Kidney capillary endothelial cell (primary cell): ENCODE data around the gene FRMD3.
A peak's percentile ranks its signal among the peaks of the same experiment; 100 is the strongest.

Experiments
- DNase-seq: peaks from one replicate; pipeline ENCODE4 v3.0.0-alpha.2; 2018; ENCODE audit warnings: low spot score

The FRMD3 gene

DNA sequence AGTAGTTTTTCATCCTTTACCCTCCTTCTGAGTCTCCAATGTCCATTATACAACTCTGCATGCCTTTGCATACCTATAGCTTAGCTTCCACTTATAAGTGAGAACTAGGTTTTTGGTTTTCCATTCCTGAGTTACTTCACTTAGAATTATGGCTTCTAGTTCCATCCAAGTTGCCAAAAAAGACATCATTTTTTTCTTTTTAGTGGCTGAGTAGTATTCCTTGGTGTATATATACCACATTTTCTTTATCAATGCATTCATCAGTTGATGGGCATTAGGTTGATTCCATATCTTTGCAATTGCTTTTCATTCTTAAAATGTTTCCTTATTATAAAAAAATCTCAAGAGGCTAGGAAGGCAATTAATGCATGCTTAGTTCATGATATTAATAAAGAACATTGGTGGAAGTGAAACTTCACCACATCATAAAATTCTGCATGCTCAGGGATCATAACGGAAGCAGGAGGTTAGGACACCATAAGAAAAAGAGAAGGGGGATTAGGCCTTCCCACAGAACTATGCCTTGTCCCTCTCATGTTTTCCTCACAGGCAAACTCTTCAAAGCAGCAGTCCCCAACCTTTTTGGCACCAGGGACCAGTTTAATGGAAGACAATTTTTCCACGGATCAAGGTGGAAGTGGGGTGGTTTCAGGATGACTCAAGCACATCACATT, 105.2 kb downstream of the FRMD3 start:
- DNase-seq, result no peak

DNA sequence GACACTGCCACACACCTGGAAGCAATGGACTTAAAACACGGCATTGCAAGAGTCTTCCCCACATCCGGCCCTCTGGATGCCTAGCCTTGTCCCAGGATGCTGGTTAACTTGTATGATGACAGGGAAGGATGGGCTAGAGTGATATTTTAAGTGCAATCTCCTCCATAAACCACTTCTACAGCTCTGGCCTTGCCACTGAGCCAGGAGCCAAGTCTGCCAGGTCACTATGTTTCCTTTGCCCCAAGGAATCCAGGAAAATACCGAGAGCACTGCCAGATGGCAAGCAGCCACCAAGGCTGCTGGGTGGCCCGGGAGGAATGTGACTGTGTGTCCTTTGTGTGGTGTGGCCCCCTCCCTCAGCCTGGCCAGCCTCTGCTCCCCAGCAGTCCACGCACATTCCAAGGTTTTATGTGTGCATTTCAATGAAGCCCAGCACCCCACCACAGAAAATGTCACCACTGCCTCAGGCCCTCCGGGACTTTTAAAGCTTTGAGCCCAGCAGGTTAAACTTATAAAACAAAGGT, 106.0 kb downstream of the FRMD3 start:
- DNase-seq, result no peak

DNA sequence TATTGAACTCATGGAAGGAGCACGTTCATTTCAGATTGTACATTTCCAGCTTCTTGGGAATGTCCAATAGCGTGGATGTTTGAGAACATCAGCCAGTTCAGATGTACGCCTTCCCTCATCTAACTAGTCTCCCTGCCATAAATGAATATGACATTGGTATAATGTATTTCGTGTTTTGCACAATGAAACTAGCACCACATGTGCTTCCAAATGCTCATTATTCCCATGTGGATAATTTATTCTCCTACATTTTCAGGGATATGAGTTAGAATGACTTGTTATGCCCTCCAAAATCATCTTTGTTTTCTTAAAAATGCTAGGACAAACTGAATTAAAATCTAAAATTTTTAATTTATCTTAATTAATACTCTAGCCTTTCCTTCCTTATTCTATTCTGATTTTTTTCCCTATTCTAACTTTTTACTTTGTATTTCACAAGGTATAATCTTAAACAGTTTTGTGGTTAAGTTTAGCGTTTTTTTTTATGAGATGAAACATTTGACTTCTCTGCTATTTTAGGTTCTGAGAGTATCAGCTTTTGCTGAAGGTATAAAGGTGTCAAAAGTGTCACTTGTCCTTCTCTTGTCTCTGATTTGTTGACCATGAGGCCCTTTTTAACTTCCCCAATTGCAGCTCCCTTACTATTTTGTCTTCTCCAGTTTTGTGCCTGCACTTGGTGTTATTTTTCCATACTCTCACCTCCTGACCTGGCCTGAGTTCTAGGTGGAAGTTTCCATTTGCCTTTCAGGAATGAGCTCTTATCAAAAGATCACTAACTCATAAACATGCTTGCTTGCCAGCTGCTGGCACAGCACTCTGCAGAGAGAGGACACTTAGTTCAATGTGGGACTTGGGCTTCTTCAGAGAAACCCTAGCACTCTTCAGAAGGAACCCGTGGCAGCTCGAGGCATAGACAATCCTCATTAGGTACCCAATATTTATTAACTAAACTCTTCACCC, 106.8 kb downstream of the FRMD3 start:
- no peak for DNase-seq

DNA sequence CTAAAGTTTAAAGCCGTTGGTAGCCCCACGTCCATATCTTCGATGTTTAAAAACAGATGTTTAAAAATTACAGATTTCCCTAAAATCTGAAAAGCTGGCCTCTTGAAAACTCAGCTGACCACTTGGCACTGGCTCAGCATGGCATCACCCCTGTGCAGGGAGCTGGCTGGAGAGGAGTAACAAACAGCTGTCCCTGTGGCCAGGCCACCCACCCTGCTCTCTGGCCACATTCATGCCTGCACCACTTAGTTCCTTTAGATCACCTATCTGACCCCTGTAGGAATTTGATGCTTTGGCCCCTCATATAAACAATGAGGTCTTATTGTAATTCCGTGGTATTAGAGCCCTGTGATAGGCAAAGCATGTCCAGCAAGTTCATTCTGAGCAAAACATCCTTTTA, 107.5 kb downstream of the FRMD3 start:
- DNase-seq, result no peak

DNA sequence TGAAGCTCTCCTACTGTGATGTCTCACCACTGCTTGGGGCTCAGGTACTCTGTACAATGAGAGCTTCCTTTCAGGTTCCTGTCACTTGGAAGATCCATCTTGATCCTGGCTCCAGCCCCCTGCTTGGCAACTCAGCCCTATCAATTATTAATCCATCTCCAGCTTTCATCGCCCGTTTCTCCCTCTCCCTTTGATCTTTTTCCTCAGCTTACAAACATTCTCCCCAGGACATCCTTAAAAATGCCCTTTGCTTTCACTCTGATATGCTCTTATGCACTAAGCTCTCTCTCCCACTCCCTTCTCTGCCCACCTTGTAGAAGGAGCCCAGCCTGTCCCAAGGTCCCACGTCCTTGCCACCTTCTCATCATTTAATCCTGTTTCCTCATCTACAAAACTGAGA, 109.0 kb downstream of the FRMD3 start:
- no peak for DNase-seq

DNA sequence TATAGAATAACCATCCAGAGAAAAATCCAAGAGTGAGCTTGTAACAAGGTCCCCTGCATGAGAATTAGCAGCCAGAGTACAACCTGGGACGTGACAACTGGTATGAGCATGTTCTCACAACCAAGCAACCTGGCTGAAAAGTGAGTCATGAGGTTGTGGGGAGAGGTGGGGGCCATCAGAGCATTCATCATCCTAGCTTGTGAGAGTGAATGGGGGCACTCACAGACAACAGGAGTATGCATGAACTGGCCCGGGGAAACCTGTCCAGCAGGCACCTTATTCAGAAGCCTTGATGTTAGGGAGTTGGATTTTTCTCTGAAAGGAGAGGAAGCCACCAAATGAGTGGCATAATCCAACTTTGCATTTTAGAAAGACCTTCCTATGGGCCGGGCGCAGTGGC, 113.0 kb downstream of the FRMD3 start:
- DNase-seq, result no peak

DNA sequence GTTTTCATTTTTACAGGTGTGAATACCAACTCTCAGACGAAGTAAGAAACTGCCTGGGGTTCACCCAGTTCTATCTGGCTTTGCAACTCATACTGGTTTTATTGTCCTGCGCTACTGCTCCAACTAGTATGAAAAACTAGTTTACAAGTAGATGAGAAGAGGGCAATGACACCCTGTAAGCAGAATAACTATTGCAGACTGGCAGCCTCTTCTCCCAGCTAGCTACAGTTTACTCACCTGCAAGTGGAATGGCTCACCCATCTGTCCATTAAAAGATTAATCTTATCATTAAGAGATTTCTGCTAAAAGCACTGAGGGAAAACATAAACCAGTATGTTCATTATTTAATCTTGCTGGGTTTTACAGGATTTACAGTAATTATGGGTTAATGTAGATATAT, 113.4 kb downstream of the FRMD3 start:
- DNase-seq, result no peak

DNA sequence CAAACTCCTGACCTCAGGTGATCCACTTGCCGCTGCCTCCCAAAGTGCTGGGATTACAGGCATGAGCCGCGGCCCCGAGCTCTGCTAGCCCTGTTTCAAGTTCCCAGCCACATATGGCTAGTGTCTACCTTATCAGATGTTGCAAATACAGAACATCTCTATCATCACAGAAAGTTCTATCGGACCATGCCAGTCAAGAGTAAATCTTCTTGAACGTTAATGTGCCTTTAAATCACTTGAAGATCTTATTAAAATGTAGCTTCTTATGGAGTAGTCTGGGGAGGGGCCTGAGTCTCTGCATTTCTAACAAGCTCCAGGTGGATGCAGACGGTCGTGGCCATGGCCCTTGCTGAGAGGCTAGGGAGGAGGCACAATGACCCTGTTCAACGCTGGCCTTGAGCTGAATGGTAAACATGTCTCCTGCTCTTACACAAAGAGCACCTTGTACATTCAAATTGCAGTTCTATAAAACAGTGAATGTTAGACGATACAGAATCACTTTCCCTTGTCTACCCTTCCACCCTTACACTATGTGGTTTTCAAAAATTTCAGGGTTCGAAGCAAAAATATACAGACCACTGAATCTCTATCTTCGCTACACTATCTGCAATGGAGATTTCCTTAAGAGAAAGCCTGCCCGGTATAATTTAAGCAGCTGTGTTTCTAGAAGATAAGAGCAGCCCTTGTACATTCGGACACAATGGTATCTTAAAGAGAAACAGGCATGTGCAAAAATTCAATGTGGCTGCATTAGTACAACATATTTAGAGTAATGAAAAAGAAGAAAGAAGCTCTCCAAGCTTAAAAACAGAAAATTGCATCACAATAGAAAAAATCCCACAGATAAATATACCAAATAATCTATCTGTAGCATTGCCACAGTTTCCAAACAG, 114.1 kb downstream of the FRMD3 start:
- no peak for DNase-seq

DNA sequence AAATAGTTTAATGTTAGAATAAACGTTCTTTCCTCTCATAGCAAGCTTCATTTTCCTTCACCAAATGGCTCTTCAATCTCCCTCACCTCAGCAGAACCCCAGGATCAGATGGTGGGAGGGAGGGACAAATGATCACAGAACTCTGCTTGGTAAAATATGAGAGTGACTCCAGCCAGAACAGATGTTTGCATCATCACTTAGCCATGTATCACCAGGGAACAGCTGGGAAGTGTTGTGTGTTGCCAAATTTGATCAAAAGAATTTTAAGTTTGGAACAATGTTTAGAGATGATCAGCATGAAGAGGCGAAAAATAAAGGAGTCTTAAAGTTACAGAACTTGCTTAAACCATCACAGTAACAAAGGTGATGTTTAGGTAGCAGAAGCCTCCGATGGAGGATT, 115.7 kb downstream of the FRMD3 start:
- no peak for DNase-seq

DNA sequence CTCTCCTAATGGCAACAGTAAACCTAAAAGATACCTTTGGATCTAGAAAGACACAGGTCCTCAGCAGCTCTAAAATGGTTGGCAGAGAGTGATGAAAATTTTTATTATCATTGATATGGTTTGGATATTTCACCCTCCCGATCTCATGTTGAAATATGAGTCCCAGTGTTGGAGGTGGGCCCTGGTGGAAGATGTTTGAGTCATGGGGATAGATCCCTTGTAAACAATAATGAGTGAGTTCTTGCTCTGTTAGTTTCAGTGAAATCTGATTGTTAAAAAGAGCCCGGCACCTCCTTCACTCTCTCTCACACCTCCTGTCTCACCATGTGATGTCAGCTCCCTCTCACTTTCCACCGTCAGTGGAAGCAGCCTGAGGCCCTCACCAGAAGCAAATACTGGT, 117.7 kb downstream of the FRMD3 start:
- no peak for DNase-seq

DNA sequence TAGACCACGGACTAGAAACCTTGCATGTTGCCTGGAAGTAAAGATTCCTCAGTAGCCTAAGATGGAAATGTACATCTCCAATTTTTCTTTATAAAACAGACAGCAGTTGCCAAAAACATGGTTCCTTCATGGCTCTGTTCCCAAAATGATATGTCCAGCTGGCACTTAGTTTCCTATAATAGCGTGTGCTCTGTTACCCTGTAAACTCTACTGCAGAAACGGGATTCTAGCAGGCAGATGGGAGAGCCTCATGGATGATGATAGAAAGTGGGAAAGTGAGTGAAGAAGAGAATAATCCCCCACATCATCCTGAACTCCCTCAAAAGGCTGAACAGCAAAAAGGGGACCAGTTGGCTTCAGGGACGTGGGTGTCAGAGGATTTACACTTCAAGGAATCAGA, 118.2 kb downstream of the FRMD3 start:
- DNase-seq, result no peak

DNA sequence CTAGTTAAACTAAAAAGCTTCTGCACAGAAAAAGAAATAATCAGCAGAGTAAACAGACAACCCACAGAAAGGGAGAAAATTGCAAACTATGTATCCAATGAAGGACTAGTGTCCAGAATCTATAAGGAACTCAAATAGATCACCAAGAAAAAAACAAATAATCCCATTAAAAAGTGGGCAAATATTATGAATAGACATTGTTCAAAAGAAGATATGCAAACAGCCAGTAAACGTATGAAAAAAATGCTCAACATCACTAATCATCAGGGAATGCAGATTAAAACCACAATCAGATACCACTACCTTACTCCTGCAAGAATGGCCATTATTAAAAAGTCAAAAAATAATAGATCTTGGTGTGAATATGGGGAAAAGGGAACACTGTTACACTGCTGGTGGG, 119.9 kb downstream of the FRMD3 start:
- DNase-seq, result no peak

DNA sequence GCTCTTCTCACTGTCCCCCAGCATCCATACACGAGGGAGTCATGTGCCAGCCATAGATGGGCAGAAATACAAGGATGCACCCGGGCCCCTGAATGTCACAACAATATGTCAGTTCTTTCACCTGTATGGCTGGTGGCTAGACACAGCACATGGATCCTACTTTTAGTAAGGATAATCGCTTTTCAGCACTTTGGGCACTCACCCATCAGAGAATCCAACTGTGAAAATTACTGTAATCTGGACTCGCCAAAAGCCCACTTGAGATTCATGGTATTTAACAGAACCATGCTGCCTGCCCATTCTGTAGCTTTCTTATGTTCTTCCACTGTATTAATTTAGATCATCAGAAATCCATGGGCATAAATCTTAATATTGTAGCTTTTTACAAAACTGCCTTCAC, 124.8 kb downstream of the FRMD3 start:
- no peak for DNase-seq

DNA sequence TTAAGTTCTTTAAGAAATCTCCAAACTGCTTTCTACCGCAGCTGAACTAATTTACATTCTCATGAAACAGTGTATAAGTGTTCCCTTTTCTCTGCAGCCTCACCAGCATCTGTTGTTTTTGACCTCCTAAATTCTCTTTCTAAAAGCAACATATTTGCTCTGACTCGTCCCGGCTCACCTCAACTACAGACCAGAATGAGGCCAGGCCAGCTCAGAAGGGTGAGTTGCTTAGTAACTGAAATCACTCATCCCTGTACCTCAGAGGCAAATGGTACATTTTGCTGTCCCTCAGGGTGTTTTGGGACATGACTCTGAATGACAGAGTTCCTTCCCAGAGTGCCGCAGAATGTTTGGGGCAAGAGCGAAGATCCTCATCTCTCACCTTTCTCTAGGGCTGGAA, 127.5 kb downstream of the FRMD3 start:
- no peak for DNase-seq

DNA sequence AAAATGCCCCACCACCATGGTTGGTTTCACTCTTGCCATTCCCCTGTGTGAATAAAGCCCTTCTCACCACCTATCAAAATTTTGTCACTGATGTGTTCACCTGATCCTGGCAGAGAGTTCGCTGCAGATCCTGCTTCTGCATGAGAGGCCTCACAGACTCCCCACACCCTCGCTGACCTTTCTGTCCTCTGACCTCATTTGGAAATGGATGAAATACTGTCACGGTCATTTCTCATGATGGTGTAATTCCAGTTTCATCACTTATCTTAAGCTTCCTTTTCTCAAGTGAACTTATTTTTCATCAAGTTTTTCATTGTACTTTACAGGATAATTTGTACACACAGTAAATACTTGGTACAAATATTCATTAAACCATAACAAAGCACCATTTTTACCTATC, 131.3 kb downstream of the FRMD3 start:
- DNase-seq, result no peak

DNA sequence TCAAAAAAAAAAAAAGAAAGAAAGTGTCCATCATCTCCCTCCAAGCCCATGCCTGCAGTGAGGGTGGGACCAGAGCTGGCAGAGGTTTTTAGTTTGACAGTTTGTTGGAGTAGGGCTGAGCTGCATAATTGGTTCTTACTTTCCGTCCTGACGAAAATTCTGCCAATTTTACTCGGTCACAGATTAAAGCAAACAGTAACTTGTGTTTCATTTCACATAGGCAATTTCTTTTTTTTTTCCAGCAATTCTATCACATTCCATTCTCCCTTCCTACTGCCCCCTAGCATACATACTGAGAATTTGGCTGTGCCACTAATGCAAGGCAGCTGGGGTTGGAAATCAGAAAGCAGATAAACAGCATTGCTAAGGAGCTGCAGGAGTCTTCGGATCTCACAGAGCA, 132.4 kb downstream of the FRMD3 start:
- DNase-seq, result no peak

DNA sequence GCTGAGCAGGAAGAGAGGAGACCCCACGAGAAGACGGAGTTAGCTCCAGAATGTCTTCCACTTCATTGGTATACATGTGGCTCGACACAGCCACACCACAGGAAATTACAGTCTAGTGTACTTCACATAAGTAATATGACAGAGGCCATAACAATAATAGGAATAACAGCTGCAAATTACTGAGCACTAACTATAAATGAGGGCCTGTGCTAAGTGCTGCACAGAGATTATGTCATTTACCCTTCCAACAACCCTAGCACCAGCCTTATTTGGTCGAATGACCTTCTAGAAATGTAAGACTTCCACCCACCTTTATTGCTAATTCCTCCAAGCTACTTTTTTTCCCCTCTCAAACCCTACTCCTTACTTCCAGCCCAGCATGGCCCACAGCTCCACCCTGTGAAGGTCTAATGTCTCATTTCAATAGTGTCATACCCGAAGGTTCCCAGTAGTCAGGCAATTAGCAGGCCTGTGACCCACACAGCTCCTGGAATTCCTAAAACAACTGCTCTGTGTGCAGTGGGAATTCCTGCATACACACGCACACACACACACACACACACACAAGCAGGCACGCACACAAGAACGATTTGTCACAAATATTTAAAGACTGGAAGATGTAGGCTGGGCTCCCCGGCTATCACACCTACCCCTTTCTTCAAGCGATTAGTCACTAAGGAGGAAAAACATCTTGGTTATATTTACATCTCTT, 134.5 kb downstream of the FRMD3 start:
- peak; percentile 9 for DNase-seq

DNA sequence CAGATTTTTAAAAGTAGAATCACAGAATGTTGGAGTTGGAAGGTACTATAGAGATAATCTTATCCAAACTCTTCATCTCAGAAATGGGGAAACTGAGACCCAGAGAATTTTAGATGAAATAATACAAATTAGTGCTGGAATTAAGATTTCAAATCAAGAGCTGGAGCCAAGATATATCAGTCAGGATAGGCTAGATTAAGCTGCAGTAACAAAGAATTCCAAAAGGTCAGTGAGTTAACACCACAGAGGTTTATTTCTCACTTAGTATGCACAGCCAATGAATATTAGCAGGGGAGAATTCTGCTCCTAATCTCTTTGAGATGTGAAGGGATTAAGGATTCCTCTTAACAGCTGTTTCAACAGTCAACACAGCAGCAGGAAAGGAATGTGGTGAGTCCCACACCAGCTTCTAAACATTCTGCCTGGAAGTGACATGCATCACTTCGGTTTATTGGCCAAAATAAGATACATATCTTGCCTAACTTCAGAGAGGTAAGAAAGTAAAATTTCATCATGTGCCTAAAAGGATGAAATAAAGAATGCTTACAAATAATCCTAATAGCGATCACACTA, 136.8 kb downstream of the FRMD3 start:
- DNase-seq, result no peak

DNA sequence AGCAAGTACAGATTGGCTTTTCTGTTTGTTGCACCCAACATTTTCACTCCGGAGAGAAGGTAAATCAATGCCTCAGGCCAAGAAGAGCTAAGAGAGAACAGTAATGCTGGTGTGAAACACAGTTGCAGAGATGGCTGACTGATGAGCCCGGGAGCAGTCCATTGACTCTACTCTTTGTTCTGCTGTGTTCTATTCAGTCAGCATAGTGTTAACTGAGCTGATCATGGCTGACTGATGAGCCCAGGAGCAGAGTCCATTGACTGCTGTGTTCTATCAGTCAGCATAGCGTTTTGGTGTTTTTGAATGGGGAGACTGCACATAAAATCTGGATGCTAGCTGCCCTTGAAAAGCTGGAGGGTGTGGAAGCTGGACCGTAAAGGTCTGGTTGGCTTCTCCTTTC, 141.4 kb downstream of the FRMD3 start:
- DNase-seq, result no peak

DNA sequence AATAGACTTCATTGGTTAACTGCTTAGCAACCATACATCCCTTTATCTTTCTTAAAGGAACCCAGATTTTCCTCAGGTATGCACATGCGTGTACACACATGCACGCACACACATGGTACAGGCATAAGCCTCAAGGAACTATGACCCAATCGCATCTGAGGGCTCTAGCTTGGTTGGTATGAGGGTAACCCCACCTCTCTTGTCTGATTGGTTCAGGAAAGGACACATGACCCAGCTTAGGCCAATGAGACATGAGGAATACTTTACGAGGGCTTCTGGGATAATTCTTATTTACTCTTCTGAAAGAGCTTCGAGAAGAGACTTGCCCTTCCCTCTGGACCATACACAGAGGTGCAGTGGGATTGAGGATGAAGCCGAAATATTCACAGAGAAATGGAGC, 141.9 kb downstream of the FRMD3 start:
- DNase-seq, result no peak

DNA sequence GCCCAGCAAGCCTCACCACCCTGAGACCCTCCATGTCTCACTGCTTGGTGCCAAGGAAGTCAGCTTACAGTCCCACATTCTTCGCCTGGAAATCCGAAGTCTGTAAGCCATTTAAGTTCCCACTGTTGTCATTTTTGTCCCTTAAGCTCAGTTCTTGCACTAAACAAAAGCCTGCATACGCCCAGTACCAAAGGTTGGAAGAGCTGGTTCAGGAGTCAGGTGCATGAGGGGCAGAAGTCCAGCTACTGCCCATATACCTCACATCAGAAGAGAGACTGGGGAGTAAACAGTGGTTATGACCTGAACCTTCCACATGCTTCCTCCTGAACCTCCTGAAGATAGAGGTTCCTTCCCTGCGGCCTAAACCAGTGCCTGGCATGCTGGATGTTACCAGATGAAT, 146.0 kb downstream of the FRMD3 start:
- no peak for DNase-seq
